ENCODE measurements around the gene S100A11. TPM values are rescaled to one million over a fixed set of nuclear protein-coding genes. Genes with fewer than 3 reads are reported as not detected.

S100A11 gene
- total RNA-seq, 1 donor from 2014 or later = 559 TPM

GRCh38 chr1:152024223-152024622 lies 12.6 kb downstream of the S100A11 start:
- DNase-seq (ENCODE audit: extremely low spot score in 2 of 2) = no peak
- Histone ChIP-seq H3K4me1 (no peaks in the 10 kb centered on the region), H3K36me3 (no peaks in the 10 kb centered on the region), H3K27me3 (no peaks in the 10 kb centered on the region), H3K9me3 (no peaks in the 10 kb centered on the region), H3K4me3 (no peak overlapping the region), H3K27ac (no peak overlapping the region)
- no peak for TF ChIP-seq CTCF (IDR thresholded peaks at IDR 0.05)
- TF ChIP-seq POLR2AphosphoS5 (IDR thresholded peaks at IDR 0.05; ENCODE audit: insufficient read depth in 1 of 2, low read depth in 1 of 2) = peak in 1 of 2 donors; percentile 43
- no peak for TF ChIP-seq POLR2A (IDR thresholded peaks at IDR 0.05)
- intact Hi-C loops (cut with DNase I) = no loop called here

- no peak for DNase-seq (ENCODE audit: extremely low spot score in 2 of 2)
- H3K27ac ChIP-seq = no peak overlapping the region
- no peaks in the 10 kb centered on the region for H3K27me3 ChIP-seq
- H3K4me1 ChIP-seq = no peaks in the 10 kb centered on the region
- no peaks in the 10 kb centered on the region for H3K9me3 ChIP-seq
- no peaks in the 10 kb centered on the region for H3K36me3 ChIP-seq
- no peak for TF ChIP-seq POLR2A (IDR thresholded peaks at IDR 0.05)
- no peak for TF ChIP-seq POLR2AphosphoS5 (IDR thresholded peaks at IDR 0.05; ENCODE audit: insufficient read depth in 1 of 2, low read depth in 1 of 2)
- no peak for TF ChIP-seq CTCF (IDR thresholded peaks at IDR 0.05)
- no peak overlapping the region for H3K4me3 ChIP-seq
- intact Hi-C loops (cut with DNase I) = no loop called here
Observed at GRCh38 chr1:152023221-152023620, 13.6 kb downstream of the S100A11 start.

GRCh38 chr1:152022474-152022873 lies 14.3 kb downstream of the S100A11 start:
- no peak for TF ChIP-seq POLR2AphosphoS5 (IDR thresholded peaks at IDR 0.05; ENCODE audit: insufficient read depth in 1 of 2, low read depth in 1 of 2)
- no peak for TF ChIP-seq CTCF (IDR thresholded peaks at IDR 0.05)
- TF ChIP-seq POLR2A (IDR thresholded peaks at IDR 0.05) = no peak
- Histone ChIP-seq H3K4me1 (no peaks in the 10 kb centered on the region), H3K27ac (no peak overlapping the region), H3K27me3 (no peaks in the 10 kb centered on the region), H3K9me3 (no peaks in the 10 kb centered on the region), H3K36me3 (no peaks in the 10 kb centered on the region), H3K4me3 (no peak overlapping the region)
- no peak for DNase-seq (ENCODE audit: extremely low spot score in 2 of 2)
- intact Hi-C loops (cut with DNase I) = no loop called here

DNA sequence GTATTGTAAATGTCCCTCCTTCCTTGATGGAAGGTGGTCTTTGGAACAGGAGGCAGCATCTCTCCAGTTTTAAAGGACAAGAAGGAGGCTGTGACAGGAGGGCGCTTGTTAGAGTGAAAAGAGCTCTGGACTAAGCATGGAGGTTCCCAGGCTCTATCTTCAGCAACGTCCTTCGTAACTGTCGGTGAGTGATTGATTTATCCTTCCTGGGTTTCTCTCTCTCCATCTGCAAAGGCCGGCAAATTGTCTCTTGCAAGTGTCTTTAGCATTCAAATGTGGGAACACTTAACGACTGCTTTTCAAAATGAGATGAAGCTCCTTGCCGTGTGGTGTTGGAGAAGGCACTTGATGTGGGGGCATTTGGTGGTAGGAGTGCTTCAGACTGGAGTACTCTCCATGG lies 15.2 kb downstream of the S100A11 start:
- Histone ChIP-seq H3K9me3 (no peaks in the 10 kb centered on the region), H3K4me1 (no peaks in the 10 kb centered on the region), H3K36me3 (no peaks in the 10 kb centered on the region), H3K27me3 (no peaks in the 10 kb centered on the region), H3K27ac (no peak overlapping the region), H3K4me3 (no peak overlapping the region)
- TF ChIP-seq POLR2AphosphoS5 (IDR thresholded peaks at IDR 0.05; ENCODE audit: insufficient read depth in 1 of 2, low read depth in 1 of 2) (no peak), CTCF (IDR thresholded peaks at IDR 0.05) (no peak), POLR2A (IDR thresholded peaks at IDR 0.05) (no peak)
- DNase-seq (ENCODE audit: extremely low spot score in 2 of 2) = no peak
- intact Hi-C loops (cut with DNase I) = no loop called here

DNA sequence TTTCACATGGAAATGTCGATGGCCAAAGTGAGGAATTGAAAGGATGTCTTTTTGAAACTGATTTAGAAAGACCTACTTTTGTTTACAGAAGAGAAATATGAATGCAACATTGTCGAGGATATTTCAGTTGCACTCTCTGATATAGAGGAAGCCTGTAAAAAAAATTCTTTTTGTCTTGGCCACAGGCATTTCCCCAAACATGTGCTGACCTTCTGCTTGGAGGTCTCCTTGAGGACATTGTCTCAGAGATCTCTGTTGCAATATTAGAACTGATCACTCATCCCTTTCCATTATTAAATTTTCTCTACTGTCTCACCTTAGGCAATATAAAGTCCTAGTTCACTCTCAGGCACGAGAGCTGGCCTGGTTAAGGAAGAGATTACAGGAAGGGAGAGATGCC lies 16.0 kb downstream of the S100A11 start:
- Histone ChIP-seq H3K9me3 (no peaks in the 10 kb centered on the region), H3K4me1 (no peaks in the 10 kb centered on the region), H3K27ac (no peak overlapping the region), H3K4me3 (no peak overlapping the region), H3K36me3 (no peaks in the 10 kb centered on the region), H3K27me3 (no peaks in the 10 kb centered on the region)
- no peak for DNase-seq (ENCODE audit: extremely low spot score in 2 of 2)
- TF ChIP-seq POLR2AphosphoS5 (IDR thresholded peaks at IDR 0.05; ENCODE audit: insufficient read depth in 1 of 2, low read depth in 1 of 2) (no peak), CTCF (IDR thresholded peaks at IDR 0.05) (no peak), POLR2A (IDR thresholded peaks at IDR 0.05) (no peak)
- intact Hi-C loops (cut with DNase I) = no loop called here

Data from vagina (tissue), 2 donors.